22Rv1 (cell line): ENCODE results near the gene OR4F15.
"Not testable (repeated sequence)": the region's sequence is repeated elsewhere in the genome, so short reads cannot be mapped to it uniquely, and the experiment has no call there.

Source experiments
- ZFX ChIP-seq: fragments of 450-650 bp; IDR thresholded peaks from 2 replicates; pipeline ENCODE4 v1.6.1; 2017; ENCODE audit warnings: antibody characterized with exemption, borderline replicate concordance
- TF ChIP-seq, protein P1 (sequence below): fragments of 450-650 bp; IDR thresholded peaks from 2 replicates; pipeline ENCODE4 v1.5.1; 2017; ENCODE audit warnings: mild to moderate bottlenecking

DNA sequence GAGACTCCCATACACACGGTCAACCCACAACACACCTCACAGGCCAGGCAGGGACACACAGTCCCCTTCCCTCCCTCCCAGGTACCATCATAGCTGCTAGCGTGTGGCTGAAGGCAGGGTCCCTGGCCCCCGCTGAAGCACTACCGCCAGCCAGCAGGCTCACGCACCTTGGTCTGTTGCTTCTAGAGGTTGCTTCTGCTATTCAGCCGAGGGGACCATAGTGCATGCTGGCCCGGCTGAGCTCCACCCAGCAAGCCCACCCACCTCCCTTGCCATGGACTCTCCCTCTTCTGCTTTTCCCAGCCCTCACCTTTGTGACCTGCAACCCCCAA is 46.7 kb upstream of the OR4F15 start:
- TF ChIP-seq, protein P1, sequence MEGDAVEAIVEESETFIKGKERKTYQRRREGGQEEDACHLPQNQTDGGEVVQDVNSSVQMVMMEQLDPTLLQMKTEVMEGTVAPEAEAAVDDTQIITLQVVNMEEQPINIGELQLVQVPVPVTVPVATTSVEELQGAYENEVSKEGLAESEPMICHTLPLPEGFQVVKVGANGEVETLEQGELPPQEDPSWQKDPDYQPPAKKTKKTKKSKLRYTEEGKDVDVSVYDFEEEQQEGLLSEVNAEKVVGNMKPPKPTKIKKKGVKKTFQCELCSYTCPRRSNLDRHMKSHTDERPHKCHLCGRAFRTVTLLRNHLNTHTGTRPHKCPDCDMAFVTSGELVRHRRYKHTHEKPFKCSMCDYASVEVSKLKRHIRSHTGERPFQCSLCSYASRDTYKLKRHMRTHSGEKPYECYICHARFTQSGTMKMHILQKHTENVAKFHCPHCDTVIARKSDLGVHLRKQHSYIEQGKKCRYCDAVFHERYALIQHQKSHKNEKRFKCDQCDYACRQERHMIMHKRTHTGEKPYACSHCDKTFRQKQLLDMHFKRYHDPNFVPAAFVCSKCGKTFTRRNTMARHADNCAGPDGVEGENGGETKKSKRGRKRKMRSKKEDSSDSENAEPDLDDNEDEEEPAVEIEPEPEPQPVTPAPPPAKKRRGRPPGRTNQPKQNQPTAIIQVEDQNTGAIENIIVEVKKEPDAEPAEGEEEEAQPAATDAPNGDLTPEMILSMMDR: not testable (repeated sequence)
- TF ChIP-seq ZFX: not testable (repeated sequence)
